SU-DHL-6 (cell line): ENCODE measurements around the gene SGTB.
"Not testable (repeated sequence)": the region's sequence is repeated elsewhere in the genome, so short reads cannot be mapped to it uniquely, and the experiment has no call there.

Experiments used
- H2AFZ ChIP-seq: fragments of 200-600 bp; sonication (generic); 2 replicates; pipeline ENCODE4 v1.6.1; 2014; ENCODE audit warnings: low read depth, mild to moderate bottlenecking, moderate library complexity, mixed read lengths, antibody characterized with exemption, low read length; ENCODE audit not compliant: severe bottlenecking
- H3F3A ChIP-seq: fragments of 200-600 bp; shearing (Covaris generic); 2 replicates; pipeline ENCODE4 v1.6.0; 2016; ENCODE audit warnings: antibody characterized with exemption, mild to moderate bottlenecking; ENCODE audit not compliant: insufficient read depth
- H3K27ac ChIP-seq: fragments of 200-600 bp; sonication (generic); 2 replicates; pipeline ENCODE4 v1.5.1; 2016; ENCODE audit warnings: low read depth, mild to moderate bottlenecking, low read length, moderate library complexity, mixed read lengths
- H3K27me3 ChIP-seq: fragments of 200-600 bp; sonication (generic), shearing (Covaris generic); 2 replicates; pipeline ENCODE4 v1.6.0; 2014; ENCODE audit warnings: mild to moderate bottlenecking, low read length
- H3K36me3 ChIP-seq: fragments of 200-600 bp; sonication (generic); 2 replicates; pipeline ENCODE4 v1.6.1; 2014; ENCODE audit warnings: mild to moderate bottlenecking, low read length, mixed read lengths
- H3K4me2 ChIP-seq: fragments of 300-600, 200-600 bp; shearing (Covaris generic), sonication (generic); 2 replicates; pipeline ENCODE4 v1.6.0; 2014; ENCODE audit warnings: low read length, low read depth, mild to moderate bottlenecking; ENCODE audit not compliant: poor library complexity, severe bottlenecking
- H3K4me3 ChIP-seq: fragments of 200-600 bp; sonication (generic); 2 replicates; pipeline ENCODE4 v1.5.1; 2014; ENCODE audit warnings: antibody characterized with exemption, low read length, mild to moderate bottlenecking, mixed read lengths; ENCODE audit not compliant: insufficient read depth, poor library complexity, severe bottlenecking
- H3K79me2 ChIP-seq: fragments of 200-600 bp; sonication (generic); 2 replicates; pipeline ENCODE4 v1.6.1; 2014; ENCODE audit warnings: mild to moderate bottlenecking, low read length, moderate library complexity; ENCODE audit not compliant: insufficient read depth
- H3K9ac ChIP-seq: fragments of 200-600 bp; sonication (generic); 2 replicates; pipeline ENCODE4 v1.7.0; 2014; ENCODE audit warnings: mild to moderate bottlenecking, low read length
- H3K9me2 ChIP-seq: fragments of 200-600 bp; sonication (generic); replicated peaks from 2 replicates; pipeline ENCODE4 v1.6.1; 2014; ENCODE audit warnings: low read length; ENCODE audit not compliant: insufficient read depth
- H3K9me3 ChIP-seq: fragments of 200-600 bp; sonication (generic); 2 replicates; pipeline ENCODE4 v1.6.1; 2014; ENCODE audit warnings: low read length, mixed read lengths; ENCODE audit not compliant: insufficient read depth
- H4K20me1 ChIP-seq: fragments of 200-600 bp; sonication (generic); 2 replicates; pipeline ENCODE4 v1.6.1; 2014; ENCODE audit warnings: low read depth, mild to moderate bottlenecking, antibody characterized with exemption, low read length, moderate library complexity, mixed read lengths
- CTCF ChIP-seq: fragments of 200-600 bp; sonication (generic); IDR thresholded peaks from one replicate; pipeline ENCODE4 v1.5.1; 2017; ENCODE audit warnings: antibody characterized with exemption, mild to moderate bottlenecking, low read length, moderate library complexity; ENCODE audit not compliant: insufficient read depth, poor library complexity, severe bottlenecking
- EZH2phosphoT487 ChIP-seq: fragments of 200-600 bp; sonication (generic), shearing (Covaris generic); conservative IDR thresholded peaks from 2 replicates; pipeline ENCODE4 v1.6.1; 2018; ENCODE audit warnings: mild to moderate bottlenecking, antibody characterized with exemption, low read length, moderate library complexity, mixed read lengths

The SGTB gene

GRCh38 chr5:65737842-65738241, 15.9 kb upstream of the SGTB start:
- Histone ChIP-seq H2AFZ (no peak overlapping the region), H3K9ac (no peak overlapping the region), H3K9me3 (no peaks in the 10 kb centered on the region), H3K79me2 (no peaks in the 10 kb centered on the region), H4K20me1 (peaks cover under 1% of the 10 kb centered on the region; the same call in 1 of the 2 replicates), H3F3A (no peaks in the 10 kb centered on the region; the same call in 1 of the 2 replicates), H3K27me3 (no peaks in the 10 kb centered on the region), H3K9me2 (no peaks in the 10 kb centered on the region), H3K4me3 (no peak overlapping the region), H3K36me3 (0 out of 2 replicates have a peak, but pooled peaks cover 3% of the 10 kb centered on the region), H3K4me2 (no peak overlapping the region), H3K27ac (no peak overlapping the region)
- no peak for TF ChIP-seq EZH2phosphoT487
- no peak for TF ChIP-seq CTCF

- no peaks in the 10 kb centered on the region for H3K9me2 ChIP-seq
- H2AFZ ChIP-seq = no peak overlapping the region
- H3K4me3 ChIP-seq = no peak overlapping the region
- TF ChIP-seq EZH2phosphoT487 (no peak), CTCF (no peak)
- H3K36me3 ChIP-seq = 0 out of 2 replicates have a peak, but pooled peaks cover 3% of the 10 kb centered on the region
- no peaks in the 10 kb centered on the region for H3K9me3 ChIP-seq
- H3F3A ChIP-seq = no peaks in the 10 kb centered on the region
- no peaks in the 10 kb centered on the region for H3K27me3 ChIP-seq
- H4K20me1 ChIP-seq = no peaks in the 10 kb centered on the region
- H3K79me2 ChIP-seq = no peaks in the 10 kb centered on the region
- H3K4me2 ChIP-seq = no peak overlapping the region
- no peak overlapping the region for H3K9ac ChIP-seq
- H3K27ac ChIP-seq = no peak overlapping the region
Measured at GRCh38 chr5:65736011-65736410, 14.1 kb upstream of the SGTB start.

- no peaks in the 10 kb centered on the region for H3K79me2 ChIP-seq
- no peaks in the 10 kb centered on the region for H3K27me3 ChIP-seq
Measured at GRCh38 chr5:65734921-65735320, 13.0 kb upstream of the SGTB start.

GRCh38 chr5:65734196-65734775, 12.4 kb upstream of the SGTB start:
- H2AFZ ChIP-seq, H3K9me3 ChIP-seq, H3K4me2 ChIP-seq, H3K27ac ChIP-seq, H3K9ac ChIP-seq, H3F3A ChIP-seq, H3K27me3 ChIP-seq, H3K36me3 ChIP-seq, H4K20me1 ChIP-seq, H3K4me3 ChIP-seq, H3K79me2 ChIP-seq, H3K9me2 ChIP-seq: not testable (repeated sequence)

More at GRCh38 chr5:65734921-65735320, 13.0 kb upstream of the SGTB start:
- Histone ChIP-seq H3F3A (no peaks in the 10 kb centered on the region), H3K9me3 (no peaks in the 10 kb centered on the region), H3K9me2 (no peaks in the 10 kb centered on the region), H2AFZ (no peak overlapping the region), H4K20me1 (no peaks in the 10 kb centered on the region), H3K27ac (no peak overlapping the region), H3K9ac (no peak overlapping the region), H3K4me3 (no peak overlapping the region), H3K4me2 (no peak overlapping the region), H3K36me3 (0 out of 2 replicates have a peak, but pooled peaks cover 3% of the 10 kb centered on the region)
- TF ChIP-seq EZH2phosphoT487 (no peak), CTCF (no peak)

- not testable (repeated sequence) for H3K4me2 ChIP-seq, H2AFZ ChIP-seq, H3K9me3 ChIP-seq, H4K20me1 ChIP-seq, H3K79me2 ChIP-seq, H3K27ac ChIP-seq, H3K4me3 ChIP-seq, H3K9me2 ChIP-seq, H3F3A ChIP-seq, H3K36me3 ChIP-seq, H3K27me3 ChIP-seq, H3K9ac ChIP-seq
Measured at GRCh38 chr5:65732046-65732445, 10.1 kb upstream of the SGTB start.
